ENCODE data around the gene NFIA.

The NFIA gene

DNA sequence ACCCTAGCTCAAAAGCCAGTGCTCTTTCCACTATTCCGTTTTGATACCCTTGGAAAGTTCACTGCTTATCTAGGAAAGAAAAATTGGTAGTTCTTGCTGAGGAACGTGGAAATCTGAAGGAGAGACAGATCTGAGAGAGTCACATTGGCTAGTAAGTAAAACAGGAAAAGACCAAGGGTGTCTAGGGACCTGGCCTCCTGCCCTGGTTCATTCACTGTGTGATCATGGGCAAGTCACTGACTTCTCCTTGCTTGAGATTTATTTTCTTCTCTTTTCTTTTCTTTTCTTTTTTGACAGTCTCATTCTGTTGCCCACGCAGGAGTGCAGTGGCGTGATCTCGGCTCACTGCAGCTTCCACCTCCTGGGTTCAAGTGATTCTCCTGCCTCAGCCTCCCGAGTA is 90.8 kb downstream of the NFIA start:
- no peak for TF ChIP-seq ZNF214 (tag by site-specific recombination; IDR thresholded peaks at IDR 0.05; ENCODE audit: borderline replicate concordance)
- no peak for TF ChIP-seq RBAK (tag by site-specific recombination; IDR thresholded peaks at IDR 0.05)
- TF ChIP-seq OVOL3 (tag by site-specific recombination; IDR thresholded peaks at IDR 0.05), result no peak
- no peak for TF ChIP-seq ZNF404 (tag by site-specific recombination; IDR thresholded peaks at IDR 0.05)
- TF ChIP-seq ZNF626 (tag by site-specific recombination; IDR thresholded peaks at IDR 0.05), result no peak
- TF ChIP-seq ZNF777 (tag by site-specific recombination; IDR thresholded peaks at IDR 0.05; ENCODE audit: borderline replicate concordance), result no peak
- no peak overlapping the region for H3K27ac ChIP-seq (ENCODE audit: extremely low read depth, low read depth, low read length)
- H3K9me3 ChIP-seq (ENCODE audit: control insufficient read depth, insufficient read depth, low read depth, low read length), result no peaks in the 10 kb centered on the region
- no peak overlapping the region for H3K4me3 ChIP-seq (ENCODE audit: low read depth, low read length)
- POLR2A ChIA-PET, result no interaction called here
- peaks cover 9% of the 10 kb centered on the region for H3K4me1 ChIP-seq (ENCODE audit: control insufficient read depth, insufficient read depth, low read length)
- CTCF ChIA-PET, result no interaction called here
- no peaks in the 10 kb centered on the region for H3K36me3 ChIP-seq (ENCODE audit: control insufficient read depth in 2 of 2, insufficient read depth in 1 of 2, low read length in 2 of 2)

DNA sequence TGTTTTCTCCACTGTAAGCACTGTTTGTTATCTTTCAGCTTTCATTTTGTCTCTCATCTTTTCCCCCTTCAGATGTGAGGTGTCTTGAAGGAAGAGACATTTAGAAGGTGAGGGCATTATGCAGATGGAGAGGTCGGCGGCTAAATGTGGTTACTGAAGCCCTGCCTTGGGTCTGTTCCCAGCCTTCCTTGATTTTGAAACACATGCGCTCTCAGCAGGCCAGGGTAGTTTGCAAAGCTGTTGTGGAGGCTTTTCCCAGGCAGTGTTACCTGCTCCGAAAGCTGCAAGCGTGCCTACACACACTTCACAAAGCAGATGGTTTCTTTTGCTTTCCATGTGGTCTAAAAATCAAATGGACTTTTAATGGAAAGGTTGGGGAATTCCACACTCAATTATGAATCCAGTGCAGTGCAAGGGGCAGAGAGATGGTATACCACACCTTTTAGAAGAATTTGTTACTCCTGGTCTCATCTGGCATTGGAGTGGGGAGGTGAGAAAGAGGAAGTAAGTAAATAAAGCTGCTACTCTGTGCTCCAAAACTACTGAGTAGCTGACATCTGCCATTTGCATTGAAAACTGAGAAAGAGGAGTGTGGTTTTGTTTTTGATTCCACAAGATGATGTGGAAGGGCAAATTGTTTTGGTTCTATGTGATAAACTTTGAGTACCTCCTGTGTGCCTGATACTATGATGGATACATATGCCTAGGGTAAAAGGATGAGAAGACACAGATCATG is 91.9 kb downstream of the NFIA start:
- no peaks in the 10 kb centered on the region for H3K9me3 ChIP-seq (ENCODE audit: control insufficient read depth, insufficient read depth, low read depth, low read length)
- POLR2A ChIA-PET, result no interaction called here
- H3K4me1 ChIP-seq (ENCODE audit: control insufficient read depth, insufficient read depth, low read length), result peaks cover 9% of the 10 kb centered on the region
- H3K4me3 ChIP-seq (ENCODE audit: low read depth, low read length), result no peak overlapping the region
- no peaks in the 10 kb centered on the region for H3K36me3 ChIP-seq (ENCODE audit: control insufficient read depth in 2 of 2, insufficient read depth in 1 of 2, low read length in 2 of 2)
- CTCF ChIA-PET, result interaction anchor here (0.6 to 0.7 kb wide), 2 partner anchors 125 to 971 kb away, joined by 3 read pairs; no protein-coding TSS in a partner anchor
- H3K27ac ChIP-seq (ENCODE audit: extremely low read depth, low read depth, low read length), result no peak overlapping the region
- no peak for TF ChIP-seq ZEB2 (tag by site-specific recombination; IDR thresholded peaks at IDR 0.05)
- TF ChIP-seq, protein P1, sequence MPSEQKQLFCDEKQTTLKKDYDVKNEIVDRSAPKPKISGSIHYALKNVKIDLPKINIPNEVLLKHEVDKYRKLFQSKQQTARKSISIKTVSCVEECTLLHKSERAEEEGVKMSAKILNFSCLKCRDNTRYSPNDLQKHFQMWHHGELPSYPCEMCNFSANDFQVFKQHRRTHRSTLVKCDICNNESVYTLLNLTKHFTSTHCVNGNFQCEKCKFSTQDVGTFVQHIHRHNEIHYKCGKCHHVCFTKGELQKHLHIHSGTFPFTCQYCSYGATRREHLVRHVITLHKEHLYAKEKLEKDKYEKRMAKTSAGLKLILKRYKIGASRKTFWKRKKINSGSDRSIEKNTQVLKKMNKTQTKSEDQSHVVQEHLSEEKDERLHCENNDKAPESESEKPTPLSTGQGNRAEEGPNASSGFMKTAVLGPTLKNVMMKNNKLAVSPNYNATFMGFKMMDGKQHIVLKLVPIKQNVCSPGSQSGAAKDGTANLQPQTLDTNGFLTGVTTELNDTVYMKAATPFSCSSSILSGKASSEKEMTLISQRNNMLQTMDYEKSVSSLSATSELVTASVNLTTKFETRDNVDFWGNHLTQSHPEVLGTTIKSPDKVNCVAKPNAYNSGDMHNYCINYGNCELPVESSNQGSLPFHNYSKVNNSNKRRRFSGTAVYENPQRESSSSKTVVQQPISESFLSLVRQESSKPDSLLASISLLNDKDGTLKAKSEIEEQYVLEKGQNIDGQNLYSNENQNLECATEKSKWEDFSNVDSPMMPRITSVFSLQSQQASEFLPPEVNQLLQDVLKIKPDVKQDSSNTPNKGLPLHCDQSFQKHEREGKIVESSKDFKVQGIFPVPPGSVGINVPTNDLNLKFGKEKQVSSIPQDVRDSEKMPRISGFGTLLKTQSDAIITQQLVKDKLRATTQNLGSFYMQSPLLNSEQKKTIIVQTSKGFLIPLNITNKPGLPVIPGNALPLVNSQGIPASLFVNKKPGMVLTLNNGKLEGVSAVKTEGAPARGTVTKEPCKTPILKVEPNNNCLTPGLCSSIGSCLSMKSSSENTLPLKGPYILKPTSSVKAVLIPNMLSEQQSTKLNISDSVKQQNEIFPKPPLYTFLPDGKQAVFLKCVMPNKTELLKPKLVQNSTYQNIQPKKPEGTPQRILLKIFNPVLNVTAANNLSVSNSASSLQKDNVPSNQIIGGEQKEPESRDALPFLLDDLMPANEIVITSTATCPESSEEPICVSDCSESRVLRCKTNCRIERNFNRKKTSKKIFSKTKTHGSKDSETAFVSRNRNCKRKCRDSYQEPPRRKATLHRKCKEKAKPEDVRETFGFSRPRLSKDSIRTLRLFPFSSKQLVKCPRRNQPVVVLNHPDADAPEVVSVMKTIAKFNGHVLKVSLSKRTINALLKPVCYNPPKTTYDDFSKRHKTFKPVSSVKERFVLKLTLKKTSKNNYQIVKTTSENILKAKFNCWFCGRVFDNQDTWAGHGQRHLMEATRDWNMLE (tag by site-specific recombination; conservative IDR thresholded peaks at IDR 0.05; ENCODE audit: low read depth), result no peak
- no peak for TF ChIP-seq GLI4 (tag by site-specific recombination; IDR thresholded peaks at IDR 0.05)
- no peak for TF ChIP-seq ZNF174 (tag by site-specific recombination; IDR thresholded peaks at IDR 0.05)
- no peak for TF ChIP-seq ZNF623 (tag by site-specific recombination; IDR thresholded peaks at IDR 0.05)
- TF ChIP-seq, protein P2, sequence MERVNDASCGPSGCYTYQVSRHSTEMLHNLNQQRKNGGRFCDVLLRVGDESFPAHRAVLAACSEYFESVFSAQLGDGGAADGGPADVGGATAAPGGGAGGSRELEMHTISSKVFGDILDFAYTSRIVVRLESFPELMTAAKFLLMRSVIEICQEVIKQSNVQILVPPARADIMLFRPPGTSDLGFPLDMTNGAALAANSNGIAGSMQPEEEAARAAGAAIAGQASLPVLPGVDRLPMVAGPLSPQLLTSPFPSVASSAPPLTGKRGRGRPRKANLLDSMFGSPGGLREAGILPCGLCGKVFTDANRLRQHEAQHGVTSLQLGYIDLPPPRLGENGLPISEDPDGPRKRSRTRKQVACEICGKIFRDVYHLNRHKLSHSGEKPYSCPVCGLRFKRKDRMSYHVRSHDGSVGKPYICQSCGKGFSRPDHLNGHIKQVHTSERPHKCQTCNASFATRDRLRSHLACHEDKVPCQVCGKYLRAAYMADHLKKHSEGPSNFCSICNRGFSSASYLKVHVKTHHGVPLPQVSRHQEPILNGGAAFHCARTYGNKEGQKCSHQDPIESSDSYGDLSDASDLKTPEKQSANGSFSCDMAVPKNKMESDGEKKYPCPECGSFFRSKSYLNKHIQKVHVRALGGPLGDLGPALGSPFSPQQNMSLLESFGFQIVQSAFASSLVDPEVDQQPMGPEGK (tag by site-specific recombination; IDR thresholded peaks at IDR 0.05), result no peak
- TF ChIP-seq ZNF544 (tag by site-specific recombination; IDR thresholded peaks at IDR 0.05), result no peak
- TF ChIP-seq ZNF175 (tag by site-specific recombination; IDR thresholded peaks at IDR 0.05), result no peak
- TF ChIP-seq GLIS2 (tag by site-specific recombination; IDR thresholded peaks at IDR 0.05), result no peak
- TF ChIP-seq ZNF16 (tag by site-specific recombination; IDR thresholded peaks at IDR 0.05; ENCODE audit: low read depth), result no peak
- TF ChIP-seq KLF10 (tag by site-specific recombination; IDR thresholded peaks at IDR 0.05), result no peak
- no peak for TF ChIP-seq SETDB1 (IDR thresholded peaks at IDR 0.05; ENCODE audit: insufficient read length, low read length)
- no peak for TF ChIP-seq SP3 (tag by site-specific recombination; IDR thresholded peaks at IDR 0.05)
- no peak for TF ChIP-seq ZNF561 (tag by site-specific recombination; IDR thresholded peaks at IDR 0.05; ENCODE audit: borderline replicate concordance)
- no peak for TF ChIP-seq ZNF830 (tag by site-specific recombination; IDR thresholded peaks at IDR 0.05; ENCODE audit: low read depth)

Data from HEK293 (cell line).